Right forelimb (tissue), 1 donor: ENCODE results near the gene DBNDD2.

Source experiments
- DNase-seq: peaks from one replicate; pipeline ENCODE4 v3.0.0-alpha.2; 2018

DBNDD2 gene

DNA sequence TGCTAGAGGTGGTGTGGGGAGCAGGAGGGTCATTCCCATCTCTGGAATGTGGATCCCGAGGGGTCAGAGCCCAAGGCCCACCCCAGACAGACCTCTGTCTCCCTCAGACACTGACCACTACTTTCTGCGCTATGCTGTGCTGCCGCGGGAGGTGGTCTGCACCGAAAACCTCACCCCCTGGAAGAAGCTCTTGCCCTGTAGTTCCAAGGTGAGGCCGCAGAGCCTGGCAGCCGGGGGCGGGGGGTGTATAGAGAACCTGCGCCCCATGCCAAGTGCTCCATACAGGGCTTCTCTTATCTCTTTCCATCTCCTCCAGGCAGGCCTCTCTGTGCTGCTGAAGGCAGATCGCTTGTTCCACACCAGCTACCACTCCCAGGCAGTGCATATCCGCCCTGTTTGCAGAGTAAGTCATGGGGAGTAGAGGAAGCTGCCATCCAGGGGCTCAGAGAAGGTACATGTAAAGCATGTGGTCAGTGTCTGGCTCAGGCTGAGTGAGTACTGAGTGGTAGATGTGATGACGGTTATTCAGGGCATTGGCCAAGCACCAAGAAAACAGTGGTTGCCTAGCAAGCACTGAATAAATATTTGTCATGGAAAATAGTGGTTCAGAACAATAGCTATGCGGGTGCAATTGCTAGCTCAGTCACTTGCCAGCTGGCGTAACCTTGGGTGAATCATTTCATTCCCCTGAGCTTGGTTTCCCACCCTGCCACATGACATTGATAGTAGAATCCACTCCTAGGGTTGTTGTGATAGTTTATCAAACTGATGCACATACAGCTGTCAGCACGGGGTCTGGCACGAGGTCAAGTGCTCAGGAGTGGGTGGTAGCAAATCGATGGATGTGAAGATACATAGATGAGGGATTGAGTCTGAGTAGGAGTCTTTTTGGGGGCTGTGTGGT lies 11.4 kb downstream of the DBNDD2 start:
- DNase-seq: no peak

DNA sequence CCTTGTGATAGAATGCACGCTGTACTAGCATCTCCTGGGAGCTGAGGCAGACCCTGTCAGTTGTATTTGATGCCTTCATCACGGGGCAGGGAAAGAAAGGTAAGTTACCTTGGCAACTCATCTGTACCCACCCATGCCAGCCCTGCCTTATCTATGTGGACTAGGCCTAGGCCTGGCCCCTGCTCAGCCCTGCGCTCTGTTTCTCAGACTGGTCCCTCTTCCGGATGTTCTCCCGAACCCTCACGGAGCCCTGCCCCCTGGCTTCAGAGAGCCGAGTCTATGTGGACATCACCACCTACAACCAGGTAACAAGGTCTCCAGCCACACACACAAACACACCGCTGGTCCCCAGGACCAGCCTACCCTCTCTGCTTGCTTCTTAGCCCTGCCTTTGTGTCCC lies 12.0 kb downstream of the DBNDD2 start:
- DNase-seq: no peak

GRCh38 chr20:45423700-45424099 lies 15.6 kb downstream of the DBNDD2 start:
- DNase-seq: no peak

DNA sequence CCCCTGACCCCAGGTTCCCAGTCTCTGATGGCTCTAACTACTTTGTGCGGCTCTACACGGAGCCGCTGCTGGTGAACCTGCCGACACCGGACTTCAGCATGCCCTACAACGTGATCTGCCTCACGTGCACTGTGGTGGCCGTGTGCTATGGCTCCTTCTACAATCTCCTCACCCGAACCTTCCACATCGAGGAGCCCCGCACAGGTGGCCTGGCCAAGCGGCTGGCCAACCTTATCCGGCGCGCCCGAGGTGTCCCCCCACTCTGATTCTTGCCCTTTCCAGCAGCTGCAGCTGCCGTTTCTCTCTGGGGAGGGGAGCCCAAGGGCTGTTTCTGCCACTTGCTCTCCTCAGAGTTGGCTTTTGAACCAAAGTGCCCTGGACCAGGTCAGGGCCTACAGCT lies 17.5 kb downstream of the DBNDD2 start:
- DNase-seq: no peak

- no peak for DNase-seq
Measured at GRCh38 chr20:45426320-45427016, 18.4 kb downstream of the DBNDD2 start.

DNA sequence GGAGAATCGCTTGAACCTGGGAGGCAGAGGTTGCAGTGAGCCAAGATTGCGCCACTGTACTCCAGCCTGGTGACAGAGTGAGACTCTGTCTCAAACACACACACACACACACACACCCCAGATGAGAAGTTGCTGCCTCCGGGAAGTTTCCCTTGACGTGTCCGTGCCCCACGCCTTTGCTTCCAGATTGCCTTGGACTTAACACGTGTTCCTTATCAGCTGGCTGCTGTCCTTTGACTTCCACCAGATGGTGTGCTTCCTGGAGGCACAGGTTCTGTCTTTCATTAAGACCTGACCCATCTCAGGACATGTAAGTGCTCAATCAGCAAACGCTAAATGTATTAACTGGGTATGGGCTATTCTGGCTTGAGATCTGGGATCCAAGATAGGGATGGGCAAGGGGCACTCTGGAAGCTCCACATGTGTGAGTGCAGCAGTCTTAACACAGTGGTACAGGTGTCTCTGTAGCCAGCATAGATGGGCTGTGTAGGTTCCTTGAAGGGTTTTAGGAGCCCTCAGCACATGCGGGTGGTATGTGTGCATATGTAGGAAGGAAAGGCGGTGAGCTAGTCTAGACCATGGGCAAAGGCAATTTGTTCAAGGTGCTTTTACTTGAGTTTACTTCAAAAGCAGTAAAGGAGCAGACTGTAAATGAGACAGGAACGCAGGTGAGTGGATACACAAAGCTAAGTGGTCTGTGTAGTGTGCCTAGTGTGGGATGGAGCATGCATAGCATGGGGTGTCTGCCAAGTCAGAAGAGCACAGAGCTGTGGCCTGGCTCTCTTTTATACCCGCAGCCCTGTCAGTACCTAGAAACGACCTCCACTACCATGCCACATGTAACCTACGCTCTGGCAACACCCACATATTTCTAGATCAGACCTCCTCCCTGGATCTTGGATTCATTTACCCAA lies 19.4 kb downstream of the DBNDD2 start:
- no peak for DNase-seq

GRCh38 chr20:45429618-45430017 lies 21.5 kb downstream of the DBNDD2 start:
- DNase-seq: no peak

- no peak for DNase-seq
Measured at GRCh38 chr20:45432294-45432693, 24.2 kb downstream of the DBNDD2 start.

GRCh38 chr20:45433316-45433715 lies 25.2 kb downstream of the DBNDD2 start:
- DNase-seq: no peak

- no peak for DNase-seq
Measured at GRCh38 chr20:45433976-45434375, 25.9 kb downstream of the DBNDD2 start.

- DNase-seq: peak; percentile 87
Measured at GRCh38 chr20:45436732-45437485, 28.8 kb downstream of the DBNDD2 start.

GRCh38 chr20:45440424-45440823 lies 32.3 kb downstream of the DBNDD2 start:
- DNase-seq: no peak

- DNase-seq: no peak
Measured at GRCh38 chr20:45440891-45441685, 33.0 kb downstream of the DBNDD2 start.

GRCh38 chr20:45441746-45442145 lies 33.7 kb downstream of the DBNDD2 start:
- DNase-seq: no peak

GRCh38 chr20:45444050-45444449 lies 36.0 kb downstream of the DBNDD2 start:
- no peak for DNase-seq

DNA sequence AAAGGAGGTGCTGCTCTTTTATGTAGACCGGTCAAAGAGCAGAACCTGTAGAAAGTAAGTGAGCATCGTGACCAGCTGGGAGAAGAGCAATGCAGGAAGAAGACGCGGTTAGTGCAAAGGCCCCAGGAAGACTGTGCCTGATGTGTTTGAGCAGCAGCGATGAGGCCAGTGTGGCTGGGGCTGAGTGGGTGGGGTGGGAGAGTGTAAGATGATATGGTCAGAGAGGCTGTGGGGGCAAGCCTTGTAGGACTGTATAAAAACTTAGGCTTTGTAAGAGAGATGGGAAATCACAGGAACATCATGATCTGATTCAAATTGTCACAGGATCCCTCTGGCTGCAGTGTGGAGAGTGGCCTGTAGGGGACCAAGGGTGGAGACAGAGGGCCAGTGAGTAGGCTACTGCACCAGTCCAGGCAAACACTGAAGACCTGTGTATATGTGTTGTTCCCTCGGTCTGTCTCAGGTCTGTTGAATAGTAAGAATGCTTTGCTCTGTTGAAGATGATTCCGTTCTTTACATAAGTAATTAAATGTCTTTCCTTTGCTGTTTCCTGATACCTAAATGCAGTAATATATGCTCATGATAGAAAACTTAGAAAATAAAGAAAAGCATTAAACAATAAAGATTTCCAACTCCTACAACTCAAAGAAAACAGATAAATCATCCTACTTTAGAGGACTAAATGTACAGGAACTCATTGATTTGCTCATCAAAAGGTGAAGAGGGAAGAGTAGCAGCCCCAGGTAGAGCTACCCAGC lies 37.9 kb downstream of the DBNDD2 start:
- DNase-seq: no peak

DNA sequence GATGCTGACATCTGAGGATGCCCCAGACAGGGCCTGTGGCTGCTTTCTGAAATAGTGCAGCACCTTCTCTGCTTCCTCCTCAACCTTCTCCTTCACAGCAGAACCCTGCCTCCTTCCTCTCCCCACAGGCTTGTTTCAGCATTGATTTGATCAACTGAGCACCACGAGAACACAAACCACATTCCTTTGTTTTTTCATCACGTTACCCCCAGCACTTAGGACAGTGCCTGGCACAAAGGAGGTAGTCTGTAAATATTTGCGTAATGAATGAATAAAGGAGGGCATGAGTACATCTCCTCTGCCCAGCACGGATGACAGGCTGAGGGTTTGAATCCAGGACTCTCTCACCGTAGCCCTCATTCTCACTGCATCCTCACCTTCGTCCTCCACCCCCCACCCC lies 40.2 kb downstream of the DBNDD2 start:
- no peak for DNase-seq

DNA sequence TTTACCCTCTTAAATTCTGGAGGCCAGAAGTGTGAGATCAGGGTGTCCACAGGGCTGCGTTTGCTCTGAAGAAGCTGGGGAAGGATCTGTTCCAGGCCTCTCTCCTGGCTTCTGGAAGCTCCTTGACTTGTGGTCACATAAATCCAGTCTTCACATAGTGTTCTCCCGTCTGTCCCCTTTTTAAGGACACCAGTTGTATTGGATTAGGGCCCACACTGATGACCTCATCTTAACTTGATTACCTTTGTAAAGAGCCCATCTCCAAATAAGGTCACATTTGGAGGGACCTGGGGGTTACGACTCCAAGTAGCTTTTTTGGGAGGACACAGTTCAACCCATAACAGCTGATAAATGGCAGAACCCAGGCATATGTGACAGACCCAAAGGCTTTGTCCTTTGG lies 41.4 kb downstream of the DBNDD2 start:
- no peak for DNase-seq

GRCh38 chr20:45450097-45450818 lies 42.2 kb downstream of the DBNDD2 start:
- no peak for DNase-seq

DNA sequence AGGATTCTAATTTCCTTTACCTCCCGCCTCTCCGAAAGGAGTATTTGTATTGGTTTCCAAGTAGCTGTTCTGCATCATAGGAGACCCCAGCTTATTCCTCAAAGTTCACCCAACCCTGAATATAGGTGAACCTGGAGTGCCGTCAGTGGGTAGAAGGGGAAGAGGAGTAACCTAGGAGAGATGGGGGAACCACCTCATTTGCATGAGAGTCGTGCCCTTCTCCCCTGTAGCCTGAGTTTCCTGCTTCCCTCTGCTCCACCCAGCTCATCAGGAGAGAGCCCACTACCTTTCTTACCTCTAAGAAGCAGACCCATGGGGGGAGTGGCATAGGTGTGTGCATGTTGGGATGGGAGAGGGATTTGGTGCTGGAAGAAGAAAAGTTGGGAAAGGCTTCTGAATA lies 44.1 kb downstream of the DBNDD2 start:
- no peak for DNase-seq
